22Rv1 (cell line): ENCODE data around the gene CCDC110.

ENCODE experiments used
- H3K27ac ChIP-seq: fragments of 450-650 bp; 2 replicates; pipeline ENCODE4 v1.5.1; 2017
- ZFX ChIP-seq: fragments of 450-650 bp; IDR thresholded peaks from 2 replicates; pipeline ENCODE4 v1.6.1; 2017; ENCODE audit warnings: antibody characterized with exemption, borderline replicate concordance
- TF ChIP-seq, protein P1 (sequence below): fragments of 450-650 bp; IDR thresholded peaks from 2 replicates; pipeline ENCODE4 v1.5.1; 2017; ENCODE audit warnings: mild to moderate bottlenecking

The CCDC110 gene

DNA sequence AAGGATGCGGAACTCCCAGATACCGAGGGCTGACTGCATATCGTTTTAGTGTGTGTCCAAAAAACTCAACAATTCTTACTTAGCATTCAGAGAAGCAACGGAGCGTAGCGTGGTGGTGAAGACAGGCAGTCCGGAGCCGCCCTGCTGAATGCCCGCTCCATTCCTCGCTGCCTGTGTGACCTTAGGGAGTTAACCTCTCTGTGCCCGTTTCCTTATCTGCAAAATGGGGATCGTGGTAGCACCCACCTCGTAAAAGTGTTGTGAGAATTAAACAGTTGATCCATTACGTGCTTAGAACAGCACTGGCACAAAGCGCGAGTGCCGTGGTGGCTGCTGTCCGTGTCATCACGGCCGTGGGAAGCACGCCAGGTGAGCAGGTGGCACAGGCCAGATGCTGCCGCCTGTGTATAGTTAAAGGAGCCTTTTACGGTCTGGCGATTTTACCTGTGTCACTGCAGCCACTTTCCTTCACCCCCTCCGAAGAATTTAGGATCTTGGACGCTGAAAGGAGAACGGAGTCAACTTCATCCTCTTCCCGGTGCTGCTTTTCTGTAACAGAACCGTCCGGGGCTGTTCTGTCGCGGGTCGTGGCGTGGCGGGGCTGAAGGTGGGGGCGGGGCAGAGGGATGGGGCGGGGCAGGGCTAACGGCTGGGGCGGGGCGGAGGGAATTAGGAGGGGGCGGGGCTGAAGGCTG is 885 bp downstream of the CCDC110 start:
- 0 out of 2 replicates have a peak overlapping the region, but pooled peaks have one; percentile 25 for H3K27ac ChIP-seq
- no peak for TF ChIP-seq ZFX

DNA sequence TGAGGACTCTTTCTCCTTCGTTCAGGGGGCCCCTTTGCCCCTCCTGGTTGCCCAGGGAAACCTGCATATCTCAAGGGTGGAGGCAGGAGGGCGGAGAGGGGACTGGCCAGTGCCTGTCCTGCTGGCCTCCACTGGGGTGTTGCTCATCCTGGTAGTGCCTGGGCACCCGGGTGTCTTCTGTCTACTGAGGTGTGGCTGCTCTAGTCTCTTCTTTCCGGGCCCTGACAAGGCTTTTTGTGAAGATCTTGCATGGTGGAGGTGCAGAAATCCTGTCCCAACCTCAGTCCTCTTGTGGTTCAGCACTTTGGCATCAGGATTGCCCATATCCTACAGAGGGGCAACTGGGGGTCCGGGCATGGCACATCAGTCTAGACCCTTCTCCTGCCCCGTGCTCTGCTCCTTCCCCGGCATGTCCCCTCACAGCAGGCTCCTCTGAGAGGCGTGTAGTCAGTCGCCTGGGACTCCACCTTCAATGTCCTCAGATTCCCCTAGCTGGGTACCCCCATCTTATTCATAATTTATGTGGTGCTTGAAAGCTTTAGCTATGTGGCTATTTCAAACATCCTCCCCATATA is 1.9 kb downstream of the CCDC110 start:
- no peak for TF ChIP-seq ZFX
- TF ChIP-seq, protein P1, sequence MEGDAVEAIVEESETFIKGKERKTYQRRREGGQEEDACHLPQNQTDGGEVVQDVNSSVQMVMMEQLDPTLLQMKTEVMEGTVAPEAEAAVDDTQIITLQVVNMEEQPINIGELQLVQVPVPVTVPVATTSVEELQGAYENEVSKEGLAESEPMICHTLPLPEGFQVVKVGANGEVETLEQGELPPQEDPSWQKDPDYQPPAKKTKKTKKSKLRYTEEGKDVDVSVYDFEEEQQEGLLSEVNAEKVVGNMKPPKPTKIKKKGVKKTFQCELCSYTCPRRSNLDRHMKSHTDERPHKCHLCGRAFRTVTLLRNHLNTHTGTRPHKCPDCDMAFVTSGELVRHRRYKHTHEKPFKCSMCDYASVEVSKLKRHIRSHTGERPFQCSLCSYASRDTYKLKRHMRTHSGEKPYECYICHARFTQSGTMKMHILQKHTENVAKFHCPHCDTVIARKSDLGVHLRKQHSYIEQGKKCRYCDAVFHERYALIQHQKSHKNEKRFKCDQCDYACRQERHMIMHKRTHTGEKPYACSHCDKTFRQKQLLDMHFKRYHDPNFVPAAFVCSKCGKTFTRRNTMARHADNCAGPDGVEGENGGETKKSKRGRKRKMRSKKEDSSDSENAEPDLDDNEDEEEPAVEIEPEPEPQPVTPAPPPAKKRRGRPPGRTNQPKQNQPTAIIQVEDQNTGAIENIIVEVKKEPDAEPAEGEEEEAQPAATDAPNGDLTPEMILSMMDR: no peak
- H3K27ac ChIP-seq: no peak overlapping the region

DNA sequence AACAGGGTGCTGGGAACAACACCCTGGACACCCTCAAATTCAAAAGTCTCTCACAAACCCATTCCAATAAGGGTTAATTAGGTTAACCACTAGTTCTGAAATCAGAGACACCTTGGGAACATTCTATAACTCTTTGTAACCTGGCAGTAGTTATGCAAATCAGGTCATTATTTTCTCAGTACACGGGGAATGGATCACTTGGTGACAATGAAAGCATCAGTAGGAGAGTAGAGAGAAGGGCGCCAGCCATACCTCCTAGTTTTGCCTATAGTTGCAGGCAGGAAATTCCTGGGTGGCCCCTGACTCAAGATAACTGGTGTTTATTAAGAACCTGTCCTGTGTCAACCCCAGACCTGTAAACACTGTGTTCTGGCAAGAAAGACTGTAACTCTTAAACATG is 2.5 kb downstream of the CCDC110 start:
- TF ChIP-seq, protein P1: no peak
- no peak for TF ChIP-seq ZFX
- no peak overlapping the region for H3K27ac ChIP-seq

DNA sequence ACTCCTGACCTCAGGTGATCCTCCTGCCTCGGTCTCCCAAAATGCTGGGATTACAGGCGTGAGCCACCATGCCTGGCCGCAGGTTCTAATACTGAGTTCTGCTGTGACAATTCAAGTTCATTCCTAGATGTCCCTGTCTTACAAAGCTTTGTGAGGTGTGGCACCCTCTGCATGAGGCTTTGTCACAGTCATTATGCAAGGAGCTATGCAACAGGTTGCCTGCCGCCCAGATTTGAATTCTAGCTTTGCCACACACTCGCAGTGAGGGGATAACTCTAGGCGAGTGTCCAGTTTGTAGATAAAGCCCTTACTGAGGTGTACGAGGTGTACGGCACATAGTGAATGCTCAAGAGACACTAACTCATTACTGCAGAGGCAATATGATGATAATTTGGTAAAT is 3.5 kb downstream of the CCDC110 start:
- no peak overlapping the region for H3K27ac ChIP-seq
- no peak for TF ChIP-seq ZFX

DNA sequence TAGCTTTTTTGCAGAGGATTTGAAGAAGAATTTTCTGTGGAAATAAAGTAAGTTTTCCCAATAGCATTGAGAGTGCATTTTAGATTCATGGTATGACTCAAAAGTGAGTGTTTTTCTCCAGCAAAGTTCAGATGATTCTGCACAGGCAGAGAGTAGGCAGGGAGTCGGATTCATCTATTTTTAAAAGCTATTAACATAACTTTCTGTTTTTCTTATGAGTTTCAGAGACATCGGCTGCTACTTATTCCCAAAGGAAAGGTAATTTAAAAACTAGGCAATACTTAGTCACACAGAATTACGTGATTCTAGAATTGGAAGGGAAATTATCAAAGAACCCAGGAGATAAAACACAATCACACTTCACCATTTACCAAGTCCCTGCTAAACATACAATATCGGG is 4.4 kb downstream of the CCDC110 start:
- no peak for TF ChIP-seq ZFX
- TF ChIP-seq, protein P1: no peak

DNA sequence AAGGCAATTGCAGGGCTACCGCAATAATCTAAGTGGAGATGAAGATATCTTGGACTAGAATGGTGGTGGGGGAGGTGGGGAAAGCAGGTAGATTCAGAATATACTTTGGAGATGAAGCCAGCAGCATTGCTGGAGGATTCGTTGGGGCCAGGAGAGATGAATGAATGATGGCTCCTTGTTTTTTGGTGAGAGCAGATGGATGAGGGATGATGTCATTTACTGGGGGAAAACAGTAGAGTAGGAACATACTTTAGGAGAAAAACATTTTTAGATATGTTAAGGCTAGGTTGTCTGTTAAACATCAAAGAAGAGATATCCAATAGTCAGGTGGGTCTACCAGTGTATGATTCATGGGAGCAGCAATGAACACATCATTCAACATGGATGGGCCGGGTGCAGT is 5.8 kb downstream of the CCDC110 start:
- no peak overlapping the region for H3K27ac ChIP-seq
- TF ChIP-seq ZFX: no peak
- TF ChIP-seq, protein P1: no peak

More for the DNA sequence above, 4.4 kb downstream of the CCDC110 start:
- no peak overlapping the region for H3K27ac ChIP-seq

DNA sequence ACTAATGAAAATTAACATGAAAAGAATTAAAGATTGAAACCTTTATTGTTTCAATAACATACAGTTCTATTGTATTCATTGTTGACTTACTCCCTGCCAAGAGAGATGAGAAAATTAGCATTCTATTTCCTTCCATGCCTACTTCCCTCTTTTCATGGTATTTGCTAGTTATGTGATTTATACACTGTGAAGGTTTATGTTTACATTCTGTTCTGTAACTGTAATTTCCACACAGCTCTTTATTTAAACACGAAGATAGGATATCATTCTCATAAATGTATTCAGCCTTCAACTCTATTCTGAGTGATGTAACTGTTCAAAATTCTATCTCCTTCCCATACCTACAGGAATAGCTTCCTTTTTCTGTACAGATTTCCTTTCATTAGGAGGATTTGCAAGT is 6.6 kb downstream of the CCDC110 start:
- no peak for TF ChIP-seq ZFX
- TF ChIP-seq, protein P1: no peak
- no peak overlapping the region for H3K27ac ChIP-seq

DNA sequence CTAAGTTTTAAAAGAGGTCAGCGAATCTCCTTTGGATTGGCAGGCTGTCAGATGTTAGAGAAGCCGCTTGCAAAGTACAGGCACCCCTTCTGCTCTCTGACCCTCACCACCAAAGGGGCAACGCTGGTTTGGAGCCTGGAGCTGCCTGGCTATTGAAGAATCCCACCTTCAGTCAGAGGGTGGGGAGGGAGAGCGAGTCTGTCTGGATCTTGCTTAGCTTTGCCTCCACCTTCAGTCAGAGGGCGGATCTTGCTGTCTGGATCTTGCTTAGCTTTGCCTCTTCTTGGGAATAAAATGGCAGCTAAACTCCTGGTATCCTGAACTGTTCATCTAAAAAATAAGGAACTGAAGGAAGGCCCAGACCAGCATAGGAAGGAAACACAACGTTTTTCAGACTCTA is 7.3 kb downstream of the CCDC110 start:
- H3K27ac ChIP-seq: no peak overlapping the region
- no peak for TF ChIP-seq ZFX
- TF ChIP-seq, protein P1: no peak
